Left ventricle myocardium superior (tissue), 1 donor: ENCODE data around the gene GLIPR2. TPM values are rescaled to one million over a fixed set of nuclear protein-coding genes. Genes with fewer than 3 reads are reported as not detected.
A peak's percentile ranks its signal among the peaks of the same experiment; 100 is the strongest.
"Not testable (repeated sequence)": the region's sequence is repeated elsewhere in the genome, so short reads cannot be mapped to it uniquely, and the experiment has no call there.

Experiments used
- ATAC-seq: fragments of 200-7000 bp; cut with Tn5 transposase; one replicate; pipeline ENCODE4 v1.9.1; 2020; ENCODE audit warnings: mild to moderate bottlenecking, moderate library complexity
- DNase-seq: peaks from one replicate; pipeline ENCODE4 v3.0.0-alpha.2; 2020
- intact Hi-C: fragments of 100-400 bp; cut with micrococcal nuclease; formaldehyde crosslinking; loops from one replicate; pipeline ENCODE4 v1.11.0; 2022
- total RNA-seq: library from RNA; stranded (reverse); fragmentation: NEBNext Ultra II Directional; extraction: Animal tissue kit (Norgen Biotek cat#: 25700); gene quantifications from one replicate; pipeline ENCODE4 v1.2.1, GENCODE V29; 2021
- donor health status: DM: no; HTN: yes; CAD: no; lungs with severe emphysema.

The GLIPR2 gene
- total RNA-seq, 1 donor from 2014 or later = 5.9 TPM

- DNase-seq (no peak), ATAC-seq (peak; percentile 70)
- intact Hi-C loops = no loop called here
Measured at GRCh38 chr9:36158917-36159316, 22.4 kb downstream of the GLIPR2 start.

GRCh38 chr9:36159509-36159908 is 23.0 kb downstream of the GLIPR2 start:
- ATAC-seq, DNase-seq, intact Hi-C loops: not testable (repeated sequence)

- intact Hi-C loops, DNase-seq, ATAC-seq: not testable (repeated sequence)
Measured at GRCh38 chr9:36160126-36160525, 23.6 kb downstream of the GLIPR2 start.

- intact Hi-C loops = no loop called here
- DNase-seq = no peak
- no peak for ATAC-seq
Measured at GRCh38 chr9:36161187-36161586, 24.7 kb downstream of the GLIPR2 start.

- DNase-seq (no peak), ATAC-seq (no peak)
- intact Hi-C loops = no loop called here
Measured at GRCh38 chr9:36162211-36162738, 25.7 kb downstream of the GLIPR2 start.

GRCh38 chr9:36163049-36163785 is 26.7 kb downstream of the GLIPR2 start:
- peak; percentile 80 for DNase-seq
- intact Hi-C loops = no loop called here
- peak; percentile 66 for ATAC-seq

GRCh38 chr9:36163786-36164170 is 27.2 kb downstream of the GLIPR2 start:
- ATAC-seq = no peak
- intact Hi-C loops = no loop called here
- no peak for DNase-seq

GRCh38 chr9:36164372-36164771 is 27.8 kb downstream of the GLIPR2 start:
- intact Hi-C loops = no loop called here
- ATAC-seq (no peak), DNase-seq (no peak)

- no peak for ATAC-seq
- intact Hi-C loops = loop anchor here (5.0 kb wide), 1 partner anchor 63 kb away; no protein-coding TSS in a partner anchor
- DNase-seq = no peak
Measured at GRCh38 chr9:36164989-36165388, 28.5 kb downstream of the GLIPR2 start.

- intact Hi-C loops = loop anchor here (5.0 kb wide), 1 partner anchor 63 kb away; no protein-coding TSS in a partner anchor
- peak; percentile 59 for ATAC-seq
- no peak for DNase-seq
Measured at GRCh38 chr9:36165826-36166167, 29.3 kb downstream of the GLIPR2 start.

GRCh38 chr9:36166168-36166927 is 29.8 kb downstream of the GLIPR2 start:
- DNase-seq (peak; percentile 90), ATAC-seq (peak; percentile 93)
- intact Hi-C loops = loop anchor here (5.0 kb wide), 1 partner anchor 64 kb away; no protein-coding TSS in a partner anchor

GRCh38 chr9:36169166-36169565 is 32.6 kb downstream of the GLIPR2 start, which contains the start of gene CCIN:
Gene CCIN, plus strand, starts transcription at chr9:36169388. Its CDS starts 115 bp downstream, at chr9:36169503.
- DNase-seq = no peak

GRCh38 chr9:36169708-36170107 is 33.2 kb downstream of the GLIPR2 start:
- DNase-seq (no peak), ATAC-seq (no peak)
- intact Hi-C loops = loop anchor here (5.0 kb wide), 1 partner anchor 67 kb away; no protein-coding TSS in a partner anchor

More at GRCh38 chr9:36169166-36169565, 32.6 kb downstream of the GLIPR2 start, which contains the start of gene CCIN:
- no peak for ATAC-seq
- intact Hi-C loops = loop anchor here (5.0 kb wide), 1 partner anchor 67 kb away; no protein-coding TSS in a partner anchor

GRCh38 chr9:36170531-36170930 is 34.0 kb downstream of the GLIPR2 start:
- intact Hi-C loops = no loop called here
- DNase-seq (no peak), ATAC-seq (no peak)

GRCh38 chr9:36173861-36174260 is 37.3 kb downstream of the GLIPR2 start:
- intact Hi-C loops = no loop called here
- ATAC-seq (no peak), DNase-seq (no peak)

- intact Hi-C loops = no loop called here
- DNase-seq (no peak), ATAC-seq (no peak)
Measured at GRCh38 chr9:36174271-36174670, 37.7 kb downstream of the GLIPR2 start.

GRCh38 chr9:36174731-36175130 is 38.2 kb downstream of the GLIPR2 start:
- DNase-seq = no peak
- intact Hi-C loops = no loop called here
- ATAC-seq = no peak

- DNase-seq, intact Hi-C loops, ATAC-seq: not testable (repeated sequence)
Measured at GRCh38 chr9:36175209-36175608, 38.7 kb downstream of the GLIPR2 start.

- DNase-seq, intact Hi-C loops, ATAC-seq: not testable (repeated sequence)
Measured at GRCh38 chr9:36176496-36176895, 40.0 kb downstream of the GLIPR2 start.

- ATAC-seq = no peak
- no peak for DNase-seq
- intact Hi-C loops = no loop called here
Measured at GRCh38 chr9:36177571-36177970, 41.0 kb downstream of the GLIPR2 start.
